ENCODE measurements around the gene SNX33.

DNA sequence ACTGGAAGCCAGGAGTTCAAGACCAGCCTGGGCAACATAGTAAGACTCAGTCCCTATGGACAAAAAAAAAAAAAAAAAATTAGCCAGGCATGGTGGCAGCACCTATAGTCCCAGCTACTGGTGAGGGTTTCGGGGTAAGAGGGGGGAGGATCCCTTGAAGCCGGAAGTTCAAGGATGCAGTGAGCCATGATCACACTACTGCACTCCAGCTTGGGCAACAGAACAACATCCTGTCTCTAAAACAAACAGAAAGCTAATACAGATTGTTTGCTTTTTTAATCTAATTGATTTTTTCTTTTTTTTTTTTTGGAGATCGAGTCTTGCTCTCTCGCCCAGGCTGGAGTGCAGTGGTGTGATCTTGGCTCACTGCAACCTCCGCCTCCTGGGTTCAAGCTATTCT, 6.1 kb upstream of the SNX33 start:
- TF ChIP-seq ZFP30 (CRISPR knock-in tag; IDR thresholded peaks at IDR 0.05), result no peak
- TF ChIP-seq, protein P1, sequence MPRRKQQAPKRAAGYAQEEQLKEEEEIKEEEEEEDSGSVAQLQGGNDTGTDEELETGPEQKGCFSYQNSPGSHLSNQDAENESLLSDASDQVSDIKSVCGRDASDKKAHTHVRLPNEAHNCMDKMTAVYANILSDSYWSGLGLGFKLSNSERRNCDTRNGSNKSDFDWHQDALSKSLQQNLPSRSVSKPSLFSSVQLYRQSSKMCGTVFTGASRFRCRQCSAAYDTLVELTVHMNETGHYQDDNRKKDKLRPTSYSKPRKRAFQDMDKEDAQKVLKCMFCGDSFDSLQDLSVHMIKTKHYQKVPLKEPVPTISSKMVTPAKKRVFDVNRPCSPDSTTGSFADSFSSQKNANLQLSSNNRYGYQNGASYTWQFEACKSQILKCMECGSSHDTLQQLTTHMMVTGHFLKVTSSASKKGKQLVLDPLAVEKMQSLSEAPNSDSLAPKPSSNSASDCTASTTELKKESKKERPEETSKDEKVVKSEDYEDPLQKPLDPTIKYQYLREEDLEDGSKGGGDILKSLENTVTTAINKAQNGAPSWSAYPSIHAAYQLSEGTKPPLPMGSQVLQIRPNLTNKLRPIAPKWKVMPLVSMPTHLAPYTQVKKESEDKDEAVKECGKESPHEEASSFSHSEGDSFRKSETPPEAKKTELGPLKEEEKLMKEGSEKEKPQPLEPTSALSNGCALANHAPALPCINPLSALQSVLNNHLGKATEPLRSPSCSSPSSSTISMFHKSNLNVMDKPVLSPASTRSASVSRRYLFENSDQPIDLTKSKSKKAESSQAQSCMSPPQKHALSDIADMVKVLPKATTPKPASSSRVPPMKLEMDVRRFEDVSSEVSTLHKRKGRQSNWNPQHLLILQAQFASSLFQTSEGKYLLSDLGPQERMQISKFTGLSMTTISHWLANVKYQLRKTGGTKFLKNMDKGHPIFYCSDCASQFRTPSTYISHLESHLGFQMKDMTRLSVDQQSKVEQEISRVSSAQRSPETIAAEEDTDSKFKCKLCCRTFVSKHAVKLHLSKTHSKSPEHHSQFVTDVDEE (CRISPR knock-in tag; IDR thresholded peaks at IDR 0.05), result no peak

Data from SK-N-SH treated with all-trans-retinoic acid at 6 μM for 48 hours (cell line).